Measurements from ENCODE around the gene TNFAIP8L1. TPM values are rescaled to one million over a fixed set of nuclear protein-coding genes. Genes with fewer than 3 reads are reported as not detected.

The TNFAIP8L1 gene
- total RNA-seq, 1 experiment from 2014 or later = 22.2 TPM

- no TSS peak for BruUV-seq (replicated peaks)
- H2AFZ ChIP-seq (ENCODE audit: low read depth, low read length, poor library complexity, severe bottlenecking) = no peak overlapping the region
- peaks cover 0 to 4% of the 10 kb centered on the region in 2 experiments; a peak in 2 of 4 replicates for H3K4me1 ChIP-seq (ENCODE audit: control insufficient read depth in 1 of 2, insufficient read depth in 2 of 2, low read length in 2 of 2)
- POLR2A ChIA-PET = no interaction called here
- H3K36me3 ChIP-seq (ENCODE audit: control insufficient read depth in 1 of 2, insufficient read depth in 2 of 2, low read length in 2 of 2) = peaks cover 2 to 10% of the 10 kb centered on the region in 2 experiments; a peak in 2 of 4 replicates
- H3K9me3 ChIP-seq (ENCODE audit: control insufficient read depth in 1 of 2, insufficient read depth in 1 of 2, low read depth in 1 of 2, low read length in 2 of 2) = no peaks in the 10 kb centered on the region
- RAD21 ChIA-PET (ENCODE audit: low non-redundant PET in 1 of 2, low total read pairs in 2 of 2, uncharacterized antibody in 2 of 2, unreplicated experiment in 2 of 2) = no interaction called here
- intact Hi-C loops (cut with micrococcal nuclease) = no loop called here
- no peaks in the 10 kb centered on the region for H3K27me3 ChIP-seq (ENCODE audit: insufficient read depth, low read length)
- H3K4me2 ChIP-seq (ENCODE audit: low read length) = no peak overlapping the region
- no peak for ATAC-seq
- CTCF ChIA-PET = interaction anchor here (1.0 kb wide), 1 partner anchor 127 kb away, joined by 4 read pairs; no protein-coding TSS in a partner anchor
- no peak overlapping the region; the same call in 1 of the 2 replicates for H3K27ac ChIP-seq (ENCODE audit: low read depth, low read length)
- no peaks in the 10 kb centered on the region for H3K9me2 ChIP-seq (ENCODE audit: insufficient read depth)
- no peaks in the 10 kb centered on the region for H4K20me1 ChIP-seq (ENCODE audit: insufficient read depth)
- H3K79me2 ChIP-seq (ENCODE audit: insufficient read depth, low read length) = peaks cover 10% of the 10 kb centered on the region; the same call in 1 of the 2 replicates
- no peak for DNase-seq (ENCODE audit: low read depth, low spot score)
- H3K9ac ChIP-seq (ENCODE audit: low read length) = no peak overlapping the region
- no peak overlapping the region for H3K4me3 ChIP-seq (replicated peaks in 1 of 2; ENCODE audit: low read depth in 1 of 2, low read length in 2 of 2)
- TF ChIP-seq, protein P1, sequence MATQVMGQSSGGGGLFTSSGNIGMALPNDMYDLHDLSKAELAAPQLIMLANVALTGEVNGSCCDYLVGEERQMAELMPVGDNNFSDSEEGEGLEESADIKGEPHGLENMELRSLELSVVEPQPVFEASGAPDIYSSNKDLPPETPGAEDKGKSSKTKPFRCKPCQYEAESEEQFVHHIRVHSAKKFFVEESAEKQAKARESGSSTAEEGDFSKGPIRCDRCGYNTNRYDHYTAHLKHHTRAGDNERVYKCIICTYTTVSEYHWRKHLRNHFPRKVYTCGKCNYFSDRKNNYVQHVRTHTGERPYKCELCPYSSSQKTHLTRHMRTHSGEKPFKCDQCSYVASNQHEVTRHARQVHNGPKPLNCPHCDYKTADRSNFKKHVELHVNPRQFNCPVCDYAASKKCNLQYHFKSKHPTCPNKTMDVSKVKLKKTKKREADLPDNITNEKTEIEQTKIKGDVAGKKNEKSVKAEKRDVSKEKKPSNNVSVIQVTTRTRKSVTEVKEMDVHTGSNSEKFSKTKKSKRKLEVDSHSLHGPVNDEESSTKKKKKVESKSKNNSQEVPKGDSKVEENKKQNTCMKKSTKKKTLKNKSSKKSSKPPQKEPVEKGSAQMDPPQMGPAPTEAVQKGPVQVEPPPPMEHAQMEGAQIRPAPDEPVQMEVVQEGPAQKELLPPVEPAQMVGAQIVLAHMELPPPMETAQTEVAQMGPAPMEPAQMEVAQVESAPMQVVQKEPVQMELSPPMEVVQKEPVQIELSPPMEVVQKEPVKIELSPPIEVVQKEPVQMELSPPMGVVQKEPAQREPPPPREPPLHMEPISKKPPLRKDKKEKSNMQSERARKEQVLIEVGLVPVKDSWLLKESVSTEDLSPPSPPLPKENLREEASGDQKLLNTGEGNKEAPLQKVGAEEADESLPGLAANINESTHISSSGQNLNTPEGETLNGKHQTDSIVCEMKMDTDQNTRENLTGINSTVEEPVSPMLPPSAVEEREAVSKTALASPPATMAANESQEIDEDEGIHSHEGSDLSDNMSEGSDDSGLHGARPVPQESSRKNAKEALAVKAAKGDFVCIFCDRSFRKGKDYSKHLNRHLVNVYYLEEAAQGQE (IDR thresholded peaks at IDR 0.05; ENCODE audit: low read depth) = no peak
- no peak for TF ChIP-seq EZH2 (IDR thresholded peaks at IDR 0.05)
- no peak for TF ChIP-seq TCF7L2 (IDR thresholded peaks at IDR 0.05; ENCODE audit: borderline replicate concordance, extremely low read depth, insufficient read depth, insufficient read length)
- no peak for TF ChIP-seq SIN3A (IDR thresholded peaks at IDR 0.05; ENCODE audit: low read depth)
- no peak for TF ChIP-seq JUND (IDR thresholded peaks at IDR 0.05)
- no peak for TF ChIP-seq ELF1 (IDR thresholded peaks at IDR 0.05; ENCODE audit: borderline replicate concordance, low read depth)
- no peak for TF ChIP-seq EZH2phosphoT487 (IDR thresholded peaks at IDR 0.05; ENCODE audit: borderline replicate concordance)
- TF ChIP-seq, protein P2, sequence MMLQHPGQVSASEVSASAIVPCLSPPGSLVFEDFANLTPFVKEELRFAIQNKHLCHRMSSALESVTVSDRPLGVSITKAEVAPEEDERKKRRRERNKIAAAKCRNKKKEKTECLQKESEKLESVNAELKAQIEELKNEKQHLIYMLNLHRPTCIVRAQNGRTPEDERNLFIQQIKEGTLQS (IDR thresholded peaks at IDR 0.05) = no peak
- TF ChIP-seq, protein P3, sequence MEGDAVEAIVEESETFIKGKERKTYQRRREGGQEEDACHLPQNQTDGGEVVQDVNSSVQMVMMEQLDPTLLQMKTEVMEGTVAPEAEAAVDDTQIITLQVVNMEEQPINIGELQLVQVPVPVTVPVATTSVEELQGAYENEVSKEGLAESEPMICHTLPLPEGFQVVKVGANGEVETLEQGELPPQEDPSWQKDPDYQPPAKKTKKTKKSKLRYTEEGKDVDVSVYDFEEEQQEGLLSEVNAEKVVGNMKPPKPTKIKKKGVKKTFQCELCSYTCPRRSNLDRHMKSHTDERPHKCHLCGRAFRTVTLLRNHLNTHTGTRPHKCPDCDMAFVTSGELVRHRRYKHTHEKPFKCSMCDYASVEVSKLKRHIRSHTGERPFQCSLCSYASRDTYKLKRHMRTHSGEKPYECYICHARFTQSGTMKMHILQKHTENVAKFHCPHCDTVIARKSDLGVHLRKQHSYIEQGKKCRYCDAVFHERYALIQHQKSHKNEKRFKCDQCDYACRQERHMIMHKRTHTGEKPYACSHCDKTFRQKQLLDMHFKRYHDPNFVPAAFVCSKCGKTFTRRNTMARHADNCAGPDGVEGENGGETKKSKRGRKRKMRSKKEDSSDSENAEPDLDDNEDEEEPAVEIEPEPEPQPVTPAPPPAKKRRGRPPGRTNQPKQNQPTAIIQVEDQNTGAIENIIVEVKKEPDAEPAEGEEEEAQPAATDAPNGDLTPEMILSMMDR (IDR thresholded peaks at IDR 0.05 in 2 of 3, conservative IDR thresholded peaks at IDR 0.05 in 1 of 3; ENCODE audit: borderline replicate concordance in 1 of 3, insufficient read depth in 1 of 3, low read depth in 2 of 3, low read length in 2 of 3) = no peak
- TF ChIP-seq CEBPB (IDR thresholded peaks at IDR 0.05; ENCODE audit: low read depth) = no peak
- no peak for TF ChIP-seq RAD21 (IDR thresholded peaks at IDR 0.05; ENCODE audit: low read depth)
- TF ChIP-seq ZNF274 (IDR thresholded peaks at IDR 0.05; ENCODE audit: low read depth, low read length) = no peak
- TF ChIP-seq SP1 (IDR thresholded peaks at IDR 0.05; ENCODE audit: low read depth) = no peak
Measured at GRCh38 chr19:4649392-4650047, 10.2 kb downstream of the TNFAIP8L1 start.

Measured in HCT116 (cell line).